NCI-H1436 (cell line): ENCODE data around the gene FIS1.
"Not testable (repeated sequence)": the region's sequence is repeated elsewhere in the genome, so short reads cannot be mapped to it uniquely, and the experiment has no call there.

Experiments used
- DNase-seq: peaks from one replicate; lab custom pipeline; 2025; lab: John Stamatoyannopoulos, UW

The FIS1 gene

GRCh38 chr7:101255796-101256195 is 10.9 kb upstream of the FIS1 start:
- no peak for DNase-seq

GRCh38 chr7:101253199-101253598 is 8.3 kb upstream of the FIS1 start:
- DNase-seq, result not testable (repeated sequence)

GRCh38 chr7:101251871-101252659 is 7.2 kb upstream of the FIS1 start:
- DNase-seq, result peak; percentile 94

GRCh38 chr7:101250324-101250723 is 5.4 kb upstream of the FIS1 start:
- no peak for DNase-seq

- DNase-seq, result no peak
Measured at GRCh38 chr7:101248276-101248675, 3.4 kb upstream of the FIS1 start.

- DNase-seq, result no peak
Measured at GRCh38 chr7:101245147-101245668, 327 bp upstream of the FIS1 start.

- no peak for DNase-seq
Measured at GRCh38 chr7:101243646-101244374, 1.1 kb downstream of the FIS1 start.

- DNase-seq, result no peak
Measured at GRCh38 chr7:101241443-101242349, 3.2 kb downstream of the FIS1 start.

GRCh38 chr7:101241015-101241363 is 3.9 kb downstream of the FIS1 start:
- DNase-seq, result no peak

- no peak for DNase-seq
Measured at GRCh38 chr7:101240226-101241014, 4.5 kb downstream of the FIS1 start.

- no peak for DNase-seq
Measured at GRCh38 chr7:101239951-101240220, 5.0 kb downstream of the FIS1 start.

GRCh38 chr7:101239191-101239950 is 5.5 kb downstream of the FIS1 start:
- DNase-seq, result no peak

GRCh38 chr7:101238226-101239182 is 6.4 kb downstream of the FIS1 start:
- no peak for DNase-seq

- DNase-seq, result no peak
Measured at GRCh38 chr7:101237206-101238067, 7.4 kb downstream of the FIS1 start, which contains the start of gene CLDN15. TSS of gene CLDN15 (minus strand) at chr7:101237802. CDS start at chr7:101237581, 221 bp downstream.

GRCh38 chr7:101236292-101236835 is 8.5 kb downstream of the FIS1 start:
- DNase-seq, result no peak

GRCh38 chr7:101235522-101235921 is 9.4 kb downstream of the FIS1 start:
- DNase-seq, result no peak

- DNase-seq, result no peak
Measured at GRCh38 chr7:101235050-101235449, 9.8 kb downstream of the FIS1 start.

- no peak for DNase-seq
Measured at GRCh38 chr7:101234636-101235035, 10.2 kb downstream of the FIS1 start.
